RPMI8226 (cell line): Measurements from ENCODE around the gene CHMP3.
"Not testable (repeated sequence)": the region's sequence is repeated elsewhere in the genome, so short reads cannot be mapped to it uniquely, and the experiment has no call there.

ENCODE experiments used
- DNase-seq: peaks from one replicate; pipeline ENCODE4 v3.0.0-alpha.2; 2015

Gene CHMP3

GRCh38 chr2:86549440-86549839 lies 13.8 kb downstream of the CHMP3 start:
- DNase-seq, result not testable (repeated sequence)

- not testable (repeated sequence) for DNase-seq
These were observed 14.3 kb downstream of the CHMP3 start for GRCh38 chr2:86548913-86549396.

- not testable (repeated sequence) for DNase-seq
These were observed 14.9 kb downstream of the CHMP3 start for GRCh38 chr2:86548165-86548912.

GRCh38 chr2:86545296-86545924 lies 17.8 kb downstream of the CHMP3 start:
- not testable (repeated sequence) for DNase-seq

GRCh38 chr2:86544278-86545099 lies 18.8 kb downstream of the CHMP3 start:
- not testable (repeated sequence) for DNase-seq

GRCh38 chr2:86543793-86544192 lies 19.4 kb downstream of the CHMP3 start:
- no peak for DNase-seq

- no peak for DNase-seq
These were observed 19.9 kb downstream of the CHMP3 start for GRCh38 chr2:86543335-86543734.

- no peak for DNase-seq
These were observed 20.4 kb downstream of the CHMP3 start for GRCh38 chr2:86542814-86543213.

- DNase-seq, result no peak
These were observed 21.9 kb downstream of the CHMP3 start for GRCh38 chr2:86541334-86541733.

- DNase-seq, result no peak
These were observed 29.7 kb downstream of the CHMP3 start for GRCh38 chr2:86533589-86533988.

- no peak for DNase-seq
These were observed 37.6 kb downstream of the CHMP3 start for GRCh38 chr2:86525421-86526340.

- DNase-seq, result no peak
These were observed 39.8 kb downstream of the CHMP3 start for GRCh38 chr2:86523491-86523890.

GRCh38 chr2:86522711-86523110 lies 40.5 kb downstream of the CHMP3 start:
- DNase-seq, result no peak

- no peak for DNase-seq
These were observed 41.3 kb downstream of the CHMP3 start for GRCh38 chr2:86521922-86522321.

- DNase-seq, result no peak
These were observed 43.1 kb downstream of the CHMP3 start for GRCh38 chr2:86520153-86520552.

- no peak for DNase-seq
These were observed 43.9 kb downstream of the CHMP3 start for GRCh38 chr2:86519349-86519748.

GRCh38 chr2:86518481-86518880 lies 44.8 kb downstream of the CHMP3 start:
- no peak for DNase-seq

- no peak for DNase-seq
These were observed 49.1 kb downstream of the CHMP3 start for GRCh38 chr2:86513948-86514660.

- no peak for DNase-seq
These were observed 50.4 kb downstream of the CHMP3 start for GRCh38 chr2:86512892-86513291.

GRCh38 chr2:86512034-86512433 lies 51.2 kb downstream of the CHMP3 start:
- DNase-seq, result no peak

GRCh38 chr2:86510436-86510933 lies 52.8 kb downstream of the CHMP3 start:
- DNase-seq, result no peak

- no peak for DNase-seq
These were observed 55.6 kb downstream of the CHMP3 start for GRCh38 chr2:86507600-86507999.
